Activated CD4-positive, alpha-beta T cell treated with anti-CD3 and anti-CD28 coated beads for 36 hours (primary cell): ENCODE measurements around the gene HID1. TPM values are rescaled to one million over a fixed set of nuclear protein-coding genes. Genes with fewer than 3 reads are reported as not detected.

Source experiments
- ATAC-seq: fragments of 200-7000 bp; cut with Tn5 transposase; one replicate; pipeline ENCODE4 v1.10.0; 2021; ENCODE audit warnings: mild to moderate bottlenecking, moderate library complexity
- CTCF ChIA-PET: fragments of 350-600 bp; sonication (Branson Sonifier 250); formaldehyde crosslinking; loops from one replicate; lab custom pipeline; 2021; ENCODE audit warnings: antibody characterized with exemption; lab: Charles Lee
- POLR2A ChIA-PET: fragments of 350-600 bp; sonication (Branson Sonifier 250); formaldehyde crosslinking; loops from one replicate; lab custom pipeline; 2021; ENCODE audit warnings: antibody characterized with exemption, inconsistent platforms; lab: Charles Lee
- DNase-seq: peaks from one replicate; pipeline ENCODE4 v3.0.0-alpha.2; 2020
- H3K27ac Mint-ChIP-seq: one replicate; pipeline ENCODE4 v1.8.0; 2021; ENCODE audit warnings: mixed read lengths
- H3K27me3 Mint-ChIP-seq: one replicate; pipeline ENCODE4 v1.8.0; 2021; ENCODE audit warnings: mixed read lengths
- H3K36me3 Mint-ChIP-seq: one replicate; pipeline ENCODE4 v1.8.0; 2021; ENCODE audit warnings: low read depth, mixed read lengths
- H3K4me1 Mint-ChIP-seq: one replicate; pipeline ENCODE4 v1.8.0; 2021; ENCODE audit warnings: mixed read lengths
- H3K4me3 Mint-ChIP-seq: one replicate; pipeline ENCODE4 v1.8.0; 2021; ENCODE audit warnings: mild to moderate bottlenecking, moderate library complexity, mixed read lengths
- H3K9me3 Mint-ChIP-seq: one replicate; pipeline ENCODE4 v1.8.0; 2021; ENCODE audit warnings: low read depth, mixed read lengths
- intact Hi-C, 2 experiments: fragments of 100-400 bp; cut with DNase I in 1 of 2; cut with micrococcal nuclease in 1 of 2; formaldehyde crosslinking; loops; one replicate each; pipeline versions ENCODE4 v1.14.2 to v1.15.1; 2022 to 2024; cut with DNase I, micrococcal nuclease
- total RNA-seq, 2 experiments: library from RNA; stranded (reverse); gene quantifications; one replicate each; pipeline ENCODE4 v1.2.3, GENCODE V29; 2021

The HID1 gene
- total RNA-seq, 2 experiments from 2014 or later = 1.6 TPM

DNA sequence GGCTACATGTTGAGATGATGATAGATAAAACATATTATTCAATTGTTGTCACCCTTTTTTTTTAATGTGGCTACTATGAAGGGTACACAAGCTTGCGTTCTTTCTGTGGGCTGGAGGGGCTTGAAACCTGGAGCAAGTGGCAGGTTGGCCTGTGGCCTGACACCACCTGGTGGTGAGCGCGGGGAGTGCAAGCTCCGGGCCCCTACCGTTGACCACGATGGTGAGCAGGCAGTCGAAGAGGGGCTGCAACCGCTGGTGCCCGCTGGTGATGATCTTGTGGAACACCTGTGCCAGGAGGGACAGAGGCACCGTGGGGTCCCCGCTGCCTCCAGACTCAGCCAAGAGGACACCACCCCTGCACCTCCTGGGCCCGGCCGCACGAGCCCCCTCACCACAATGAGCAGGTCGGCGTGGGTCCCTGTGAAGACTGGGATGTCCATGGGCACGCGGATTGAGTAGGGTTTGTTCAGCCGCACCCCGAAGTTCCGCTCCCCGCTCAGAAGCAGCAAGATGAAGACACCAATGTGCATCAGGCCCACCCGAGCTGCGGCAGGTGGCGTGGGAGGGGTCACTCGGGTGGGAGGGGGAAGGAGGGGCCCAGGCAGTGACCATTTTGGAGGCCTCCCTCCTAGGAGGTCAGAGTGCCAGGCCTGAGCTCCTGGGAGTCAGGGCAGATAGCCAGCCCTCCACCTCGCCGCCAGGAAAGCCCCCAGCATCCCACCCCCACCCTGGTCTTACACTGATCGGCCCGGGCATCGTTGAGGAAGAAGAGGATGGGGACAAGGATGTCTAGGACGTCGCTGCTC is 14.4 kb downstream of the HID1 start:
- intact Hi-C loops = loop anchor here (1.0 to 2.0 kb wide), 4 partner anchors 35 to 213 kb away; partner anchors contain the start of gene USH1G (in 2 of the 2)
- Mint-ChIP-seq H3K9me3 (no peaks in the 10 kb centered on the region), H3K36me3 (no peaks in the 10 kb centered on the region), H3K27ac (no peak overlapping the region), H3K4me3 (no peak overlapping the region), H3K4me1 (peaks cover 6% of the 10 kb centered on the region), H3K27me3 (no peaks in the 10 kb centered on the region)
- POLR2A ChIA-PET = interaction anchor here (0.6 to 0.7 kb wide), 2 partner anchors 111 to 235 kb away, joined by 3 read pairs; no protein-coding TSS in a partner anchor
- DNase-seq = peak; percentile 89
- ATAC-seq = peak; percentile 60
- CTCF ChIA-PET = interaction anchor here (0.5 to 3.9 kb wide), 28 partner anchors 10 to 471 kb away, joined by 3 to 31 read pairs (median 4); partner anchors contain the start of genes CDR2L, HID1, OTOP2 and USH1G

DNA sequence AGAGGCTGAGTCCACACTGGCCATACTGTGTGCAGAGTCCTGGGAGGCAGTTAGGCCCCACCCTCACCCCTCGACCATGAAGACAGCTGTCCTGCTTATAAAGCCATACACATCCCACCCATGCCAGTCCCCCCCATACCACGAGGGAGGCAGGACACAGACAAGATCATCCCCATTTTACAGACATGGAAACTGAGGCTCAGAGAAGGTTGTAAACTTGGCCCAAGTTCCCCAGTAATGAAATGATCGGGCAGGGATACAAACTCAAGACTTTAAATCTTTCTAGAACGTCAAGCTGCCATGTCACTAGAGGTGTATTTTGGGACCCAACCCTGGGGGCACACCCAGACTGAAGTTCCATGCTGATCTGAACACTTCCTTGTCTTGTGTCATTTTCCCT is 16.5 kb downstream of the HID1 start:
- no peaks in the 10 kb centered on the region for H3K36me3 Mint-ChIP-seq
- H3K4me1 Mint-ChIP-seq = peaks cover 3% of the 10 kb centered on the region
- ChIA-PET POLR2A (no interaction called here), CTCF (interaction anchor here (1.0 to 3.9 kb wide), 7 partner anchors 20 to 220 kb away, joined by 3 to 31 read pairs (median 7); partner anchors contain the start of genes OTOP2, RAB37 and USH1G)
- ATAC-seq (no peak), DNase-seq (no peak)
- intact Hi-C loops = no loop called here
- no peaks in the 10 kb centered on the region for H3K27me3 Mint-ChIP-seq
- no peak overlapping the region for H3K4me3 Mint-ChIP-seq
- no peak overlapping the region for H3K27ac Mint-ChIP-seq
- no peaks in the 10 kb centered on the region for H3K9me3 Mint-ChIP-seq

DNA sequence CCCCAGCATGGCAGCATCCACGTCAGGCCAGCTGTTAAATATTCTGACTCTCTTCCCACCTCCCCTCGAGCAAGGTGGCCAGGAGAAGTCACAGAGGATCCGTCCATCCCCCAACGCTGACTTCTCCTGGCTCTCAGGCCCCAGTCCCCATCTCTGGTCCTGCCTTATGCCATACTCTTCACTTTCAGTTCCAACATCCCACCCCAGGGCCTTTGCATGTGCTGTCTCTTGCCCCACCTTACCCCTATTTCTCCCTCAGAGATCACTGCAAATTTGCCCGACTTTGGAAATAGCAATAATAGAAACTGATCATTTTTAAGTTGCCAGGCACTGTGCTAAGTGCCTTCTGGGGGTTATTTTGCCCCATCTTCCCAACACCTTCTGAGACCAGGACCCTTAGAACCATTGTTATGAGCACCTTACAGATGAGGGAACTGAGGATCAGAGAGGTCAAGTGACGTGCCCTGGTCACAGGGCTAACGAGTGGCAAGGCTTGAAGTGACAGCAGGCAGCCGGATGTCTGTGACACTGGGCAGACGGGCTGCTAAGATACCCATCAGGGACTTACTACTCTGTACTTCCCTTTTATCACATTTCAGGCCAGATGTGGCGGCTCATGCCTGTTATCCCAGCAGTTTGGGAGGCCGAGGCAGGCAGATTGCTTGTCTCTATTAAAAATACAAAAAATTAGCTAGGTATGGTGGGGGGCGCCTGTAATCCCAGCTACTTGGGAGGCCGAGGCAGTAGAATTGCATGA is 17.7 kb downstream of the HID1 start:
- DNase-seq (no peak), ATAC-seq (no peak)
- POLR2A ChIA-PET = no interaction called here
- CTCF ChIA-PET = interaction anchor here (0.7 to 1.0 kb wide), 2 partner anchors 34 to 67 kb away, joined by 3 read pairs; no protein-coding TSS in a partner anchor
- no peak overlapping the region for H3K27ac Mint-ChIP-seq
- H3K4me3 Mint-ChIP-seq = no peak overlapping the region
- no peaks in the 10 kb centered on the region for H3K4me1 Mint-ChIP-seq
- intact Hi-C loops = no loop called here
- no peaks in the 10 kb centered on the region for H3K36me3 Mint-ChIP-seq
- no peaks in the 10 kb centered on the region for H3K27me3 Mint-ChIP-seq
- no peaks in the 10 kb centered on the region for H3K9me3 Mint-ChIP-seq

DNA sequence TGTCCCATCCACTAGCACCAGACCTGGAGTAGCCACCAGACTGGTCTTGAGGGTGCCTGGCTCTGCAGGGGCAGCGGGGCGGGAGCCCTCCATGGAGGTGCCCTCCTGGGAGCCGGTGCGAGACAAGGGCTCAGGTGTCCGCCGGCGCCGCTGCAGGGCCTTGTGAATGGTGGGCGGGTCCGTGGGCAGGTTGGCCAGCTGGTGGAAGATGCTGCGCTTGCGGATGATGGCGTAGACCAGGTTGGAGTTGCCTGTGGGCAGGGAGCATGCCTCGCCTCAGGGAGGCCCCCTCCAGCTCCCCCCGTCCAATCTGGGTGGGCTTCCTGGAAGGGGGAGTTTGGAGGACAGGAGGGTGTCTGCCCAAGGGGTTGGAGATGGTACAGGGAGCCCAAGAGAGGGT is 18.4 kb downstream of the HID1 start:
- ChIA-PET CTCF (interaction anchor here (0.7 kb wide), 1 partner anchor 35 kb away, joined by 3 read pairs; no protein-coding TSS in a partner anchor), POLR2A (no interaction called here)
- H3K36me3 Mint-ChIP-seq = no peaks in the 10 kb centered on the region
- no peaks in the 10 kb centered on the region for H3K4me1 Mint-ChIP-seq
- H3K4me3 Mint-ChIP-seq = no peak overlapping the region
- DNase-seq (no peak), ATAC-seq (no peak)
- H3K27me3 Mint-ChIP-seq = no peaks in the 10 kb centered on the region
- no peak overlapping the region for H3K27ac Mint-ChIP-seq
- H3K9me3 Mint-ChIP-seq = no peaks in the 10 kb centered on the region
- intact Hi-C loops = no loop called here

DNA sequence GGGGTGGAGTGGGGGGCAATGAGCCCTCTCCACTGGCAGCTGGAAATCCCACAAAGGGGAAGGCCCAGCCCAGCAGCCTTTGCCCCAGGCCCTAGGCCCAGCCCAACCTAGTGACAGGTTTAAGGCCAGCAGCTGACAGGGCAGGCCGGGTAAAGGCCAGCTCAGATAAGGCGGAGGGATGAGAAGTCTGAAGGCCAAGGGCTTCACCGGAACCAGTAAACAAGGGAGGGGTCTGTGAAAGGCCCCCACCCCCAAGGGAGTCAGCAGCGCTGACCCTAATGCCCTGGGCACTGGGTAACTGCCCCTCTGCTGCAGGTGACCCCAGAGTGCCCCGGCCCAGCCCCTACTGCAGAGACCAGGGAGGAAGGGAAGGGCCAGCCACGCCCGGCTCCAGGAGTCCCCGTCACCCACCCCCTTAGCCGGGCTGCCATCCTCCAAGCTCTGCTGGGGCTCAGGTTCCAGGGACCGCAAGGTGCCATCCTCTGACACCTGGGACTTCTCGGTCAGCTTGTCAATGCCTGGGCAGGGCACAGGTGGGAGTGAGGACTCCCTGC is 19.3 kb downstream of the HID1 start:
- POLR2A ChIA-PET = no interaction called here
- no peaks in the 10 kb centered on the region for H3K4me1 Mint-ChIP-seq
- no peak for ATAC-seq
- no peak for DNase-seq
- no peaks in the 10 kb centered on the region for H3K27me3 Mint-ChIP-seq
- H3K36me3 Mint-ChIP-seq = no peaks in the 10 kb centered on the region
- H3K27ac Mint-ChIP-seq = no peak overlapping the region
- intact Hi-C loops = no loop called here
- CTCF ChIA-PET = interaction anchor here (0.6 to 0.9 kb wide), 2 partner anchors 160 to 217 kb away, joined by 3 read pairs; no protein-coding TSS in a partner anchor
- no peak overlapping the region for H3K4me3 Mint-ChIP-seq
- H3K9me3 Mint-ChIP-seq = no peaks in the 10 kb centered on the region

DNA sequence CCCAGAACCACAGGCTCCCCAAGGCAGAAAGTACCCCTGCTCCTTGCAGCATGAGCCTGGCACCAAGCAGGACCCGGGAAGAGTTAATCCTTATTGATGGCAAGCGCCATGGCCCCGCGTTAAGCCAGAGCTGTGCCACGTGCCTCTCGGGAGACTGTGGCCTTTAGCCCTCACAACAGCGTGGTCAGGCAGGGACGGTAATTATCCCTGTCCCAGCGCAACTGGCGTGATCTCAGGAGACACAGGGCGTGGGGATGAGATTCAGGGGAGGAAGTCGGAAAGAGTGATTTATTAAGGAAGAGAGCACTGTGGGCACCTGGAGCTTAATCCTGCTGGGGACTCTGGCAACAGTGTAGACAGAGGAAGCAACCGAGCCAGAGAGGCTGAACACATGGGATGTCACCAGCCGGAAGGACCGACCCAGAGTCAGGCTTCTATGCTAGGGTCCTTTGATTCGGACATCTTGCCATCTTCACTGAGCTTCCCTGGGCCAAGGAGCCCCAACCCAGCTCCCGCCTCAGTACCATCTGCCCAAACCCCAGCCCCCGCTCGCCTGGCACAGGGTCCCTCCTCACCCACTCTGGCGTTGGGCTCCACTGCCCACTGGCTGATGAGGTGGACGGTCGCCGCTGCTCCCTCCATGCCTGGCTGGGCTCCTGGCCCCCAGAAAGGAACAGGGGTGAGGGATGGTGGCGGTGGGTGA is 20.0 kb downstream of the HID1 start:
- intact Hi-C loops = no loop called here
- CTCF ChIA-PET = interaction anchor here (0.8 to 0.9 kb wide), 2 partner anchors 9 to 161 kb away, joined by 3 to 4 read pairs; no protein-coding TSS in a partner anchor
- no peak for ATAC-seq
- no peak for DNase-seq
- no peaks in the 10 kb centered on the region for H3K27me3 Mint-ChIP-seq
- H3K9me3 Mint-ChIP-seq = no peaks in the 10 kb centered on the region
- no peaks in the 10 kb centered on the region for H3K4me1 Mint-ChIP-seq
- no peak overlapping the region for H3K27ac Mint-ChIP-seq
- POLR2A ChIA-PET = no interaction called here
- H3K36me3 Mint-ChIP-seq = no peaks in the 10 kb centered on the region
- no peak overlapping the region for H3K4me3 Mint-ChIP-seq

DNA sequence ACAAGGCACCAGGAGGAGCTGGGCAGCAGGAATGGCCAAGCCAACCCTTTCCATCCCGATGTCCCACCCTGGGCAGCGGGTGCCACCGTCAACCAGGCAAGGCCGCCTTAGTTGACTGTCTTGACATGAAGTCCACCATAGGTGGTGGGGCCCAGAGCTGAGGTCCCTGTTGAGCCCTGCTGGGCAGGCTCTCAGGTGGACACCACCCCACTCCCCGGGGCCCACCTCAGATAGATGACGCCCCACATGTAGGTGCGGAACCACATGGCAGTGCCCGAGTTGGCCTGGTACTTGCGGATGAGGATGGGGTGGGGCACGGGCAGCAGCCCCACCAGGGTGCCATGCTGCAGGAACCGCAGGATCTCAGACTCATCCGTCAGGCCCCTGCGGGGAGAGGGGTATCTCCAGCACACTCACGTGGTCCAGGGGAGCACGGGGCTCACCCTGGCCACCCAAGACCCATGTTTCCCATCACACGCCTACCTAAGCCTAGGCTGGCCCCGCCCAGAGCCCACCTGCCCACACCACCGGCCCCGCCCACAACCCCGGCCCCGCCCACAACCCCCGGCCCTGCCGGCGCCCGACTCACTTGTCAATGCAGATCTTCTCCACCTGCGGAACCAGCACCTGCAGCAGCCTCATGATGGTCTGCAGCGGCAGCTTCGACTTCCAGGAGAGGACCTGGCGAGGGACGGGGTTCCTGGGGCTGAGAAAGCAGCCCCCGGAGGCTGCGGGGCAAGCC is 20.7 kb downstream of the HID1 start:
- no peak overlapping the region for H3K4me3 Mint-ChIP-seq
- ATAC-seq = no peak
- DNase-seq = no peak
- no peaks in the 10 kb centered on the region for H3K27me3 Mint-ChIP-seq
- intact Hi-C loops = no loop called here
- no peaks in the 10 kb centered on the region for H3K4me1 Mint-ChIP-seq
- H3K36me3 Mint-ChIP-seq = no peaks in the 10 kb centered on the region
- ChIA-PET POLR2A (no interaction called here), CTCF (interaction anchor here (0.8 to 3.5 kb wide), 2 partner anchors 9 kb away, joined by 4 to 18 read pairs; no protein-coding TSS in a partner anchor)
- H3K9me3 Mint-ChIP-seq = no peaks in the 10 kb centered on the region
- H3K27ac Mint-ChIP-seq = no peak overlapping the region

DNA sequence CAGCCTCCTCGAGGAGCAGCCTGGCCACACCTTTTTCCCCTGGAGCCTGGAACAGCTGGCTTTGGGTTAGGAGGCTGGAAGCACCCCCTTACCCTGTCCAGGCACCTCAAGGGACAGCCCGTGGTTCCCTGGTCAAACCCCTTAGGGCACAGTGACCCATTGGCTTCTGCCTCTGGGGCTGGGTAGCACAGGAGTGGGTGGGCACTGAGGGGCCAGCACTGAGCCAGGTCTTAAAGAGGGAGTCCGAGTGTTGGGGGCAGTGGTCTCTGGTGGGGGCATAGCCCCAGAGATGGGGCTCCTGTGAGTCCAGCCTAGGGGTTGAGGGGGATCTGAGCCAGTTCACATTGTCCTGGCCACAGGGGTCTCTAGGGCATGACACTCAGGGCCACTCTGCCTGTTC is 21.5 kb downstream of the HID1 start:
- intact Hi-C loops = no loop called here
- no peak for DNase-seq
- POLR2A ChIA-PET = no interaction called here

DNA sequence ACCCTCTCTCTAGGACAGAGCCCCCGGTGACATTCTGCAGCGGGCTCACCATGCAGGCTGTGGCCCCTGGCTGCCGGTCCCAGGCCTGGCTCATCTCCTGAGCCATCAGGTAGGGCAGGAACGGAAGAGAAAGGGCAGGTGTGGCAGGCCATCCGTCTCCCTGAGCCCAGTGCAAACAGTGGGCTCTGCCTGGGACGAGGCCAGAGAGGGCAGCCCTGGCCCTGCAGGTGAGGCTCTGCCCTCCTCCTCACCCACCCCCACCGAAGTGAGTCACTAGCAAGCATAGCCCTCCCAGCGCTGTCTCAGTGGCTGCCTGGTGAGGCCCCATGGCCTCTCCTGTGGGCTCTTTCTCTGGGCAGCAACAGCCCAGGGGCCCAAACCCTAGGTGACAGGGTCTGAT is 22.4 kb downstream of the HID1 start:
- Mint-ChIP-seq H3K36me3 (no peaks in the 10 kb centered on the region), H3K27me3 (peaks cover 2% of the 10 kb centered on the region), H3K4me1 (peaks cover 2% of the 10 kb centered on the region), H3K9me3 (no peaks in the 10 kb centered on the region), H3K27ac (no peak overlapping the region), H3K4me3 (no peak overlapping the region)
- no peak for ATAC-seq
- ChIA-PET CTCF (interaction anchor here (0.7 to 3.5 kb wide), 4 partner anchors 11 to 164 kb away, joined by 3 to 18 read pairs (median 4); no protein-coding TSS in a partner anchor), POLR2A (no interaction called here)
- DNase-seq = no peak
- intact Hi-C loops = no loop called here

More for the DNA sequence above, 21.5 kb downstream of the HID1 start:
- Mint-ChIP-seq H3K27ac (no peak overlapping the region), H3K9me3 (no peaks in the 10 kb centered on the region), H3K27me3 (no peaks in the 10 kb centered on the region), H3K4me3 (no peak overlapping the region), H3K4me1 (no peaks in the 10 kb centered on the region), H3K36me3 (no peaks in the 10 kb centered on the region)
- CTCF ChIA-PET = interaction anchor here (3.5 kb wide), 1 partner anchor 10 kb away, joined by 18 read pairs; no protein-coding TSS in a partner anchor
- ATAC-seq = no peak

DNA sequence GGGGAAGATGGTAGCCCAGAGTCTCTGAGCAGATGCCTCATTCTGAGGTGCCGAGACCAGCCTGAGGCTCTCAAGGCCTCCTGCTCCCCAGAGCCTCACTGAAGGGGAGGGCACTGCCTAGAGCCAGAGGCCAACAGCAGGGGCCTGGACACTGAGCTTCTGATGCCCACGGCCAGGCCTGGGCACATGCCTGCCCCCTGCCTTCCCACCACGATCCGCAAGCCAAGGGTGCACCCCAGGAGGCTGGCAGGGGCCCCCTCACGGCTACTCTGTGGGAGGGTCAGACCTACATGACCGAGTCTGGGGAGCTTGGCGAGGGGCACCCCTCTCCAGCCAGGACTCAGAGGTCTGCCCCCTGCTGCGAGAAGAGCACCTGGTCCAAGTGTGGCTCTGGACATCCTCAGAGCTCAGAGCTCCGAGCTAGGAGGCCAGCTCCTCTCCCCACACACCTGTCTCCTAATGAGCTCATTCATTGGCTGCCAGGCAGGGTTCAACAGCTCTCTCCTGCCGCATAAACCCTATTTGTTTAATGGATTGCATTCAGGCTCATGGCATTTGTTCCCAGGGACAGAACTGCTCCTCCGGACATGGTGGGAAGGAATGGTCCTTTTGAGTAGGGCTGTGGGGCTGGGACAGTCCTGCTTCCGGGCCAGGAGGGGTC is 23.0 kb downstream of the HID1 start:
- ChIA-PET CTCF (interaction anchor here (0.6 to 3.5 kb wide), 5 partner anchors 12 to 165 kb away, joined by 3 to 18 read pairs (median 4); no protein-coding TSS in a partner anchor), POLR2A (interaction anchor here (0.6 kb wide), 1 partner anchor 33 kb away, joined by 4 read pairs; no protein-coding TSS in a partner anchor)
- Mint-ChIP-seq H3K27ac (no peak overlapping the region), H3K27me3 (peaks cover 3% of the 10 kb centered on the region), H3K4me1 (peaks cover 2% of the 10 kb centered on the region), H3K4me3 (no peak overlapping the region), H3K9me3 (no peaks in the 10 kb centered on the region), H3K36me3 (no peaks in the 10 kb centered on the region)
- ATAC-seq = no peak
- no peak for DNase-seq
- intact Hi-C loops = no loop called here
